HepG2 (cell line): ENCODE measurements around the gene NISCH. TPM values are rescaled to one million over a fixed set of nuclear protein-coding genes. Genes with fewer than 3 reads are reported as not detected.

Experiments
- ATAC-seq: fragments of 200-7000 bp; cut with Tn5 transposase; 3 replicates; pipeline ENCODE4 v1.9.1; 2020; ENCODE audit warnings: mild to moderate bottlenecking, moderate library complexity
- BruUV-seq: library from RNA; stranded (reverse); fragments of 400-500 nt; replicated peaks from 2 replicates; lab custom pipeline; 2021; lab: Mats Ljungman, UMichigan
- CTCF ChIA-PET: fragments of 300-600 bp; formaldehyde crosslinking; extraction: SDS; loops from one replicate; lab custom pipeline; 2021; ENCODE audit warnings: low total read pairs, inconsistent platforms, low intra/inter-chr PET ratio; lab: Yijun Ruan, JAX
- POLR2A ChIA-PET: fragments of 350-600 bp; sonication (Branson Sonifier 250); formaldehyde crosslinking; loops from one replicate; lab custom pipeline; 2020; ENCODE audit warnings: antibody characterized with exemption, inconsistent platforms; lab: Yijun Ruan, JAX
- DNase-seq: peaks from one replicate; pipeline ENCODE4 v3.0.0-alpha.2; 2015; ENCODE audit warnings: low spot score
- FAIRE-seq: peaks from 3 replicates; lab custom pipeline; 2011; peaks lifted over from hg19 to GRCh38; lab: Jason Lieb, UNC
- H2AFZ ChIP-seq: one replicate; pipeline ENCODE4 v1.6.1; 2011; ENCODE audit warnings: low read length, inconsistent platforms
- H3K27ac ChIP-seq: fragments of 300-600 bp; 3 replicates; pipeline ENCODE4 v1.8.0; 2011; ENCODE audit warnings: mixed run types, mild to moderate bottlenecking, mixed read lengths, low read length, inconsistent platforms; ENCODE audit not compliant: insufficient read depth; ENCODE audit errors: extremely low read length
- H3K27me3 ChIP-seq, 2 experiments: fragments of 200-600 bp in 1 of 2; 2 replicates in 1 of 2; 3 replicates in 1 of 2; pipeline versions ENCODE4 v1.6.0 to v1.8.0; 2011; ENCODE audit warnings: low read length in 2 of 2, mild to moderate bottlenecking in 2 of 2, moderate library complexity in 2 of 2, inconsistent platforms in 1 of 2; ENCODE audit not compliant: insufficient read depth in 2 of 2, control insufficient read depth in 1 of 2
- H3K36me3 ChIP-seq, 2 experiments: fragments of 200-600 bp in 1 of 2; replicated peaks in 1 of 2; 2 replicates in 1 of 2; 3 replicates in 1 of 2; pipeline versions ENCODE4 v1.5.1 to v1.8.0; 2011; ENCODE audit warnings: low read length in 2 of 2, inconsistent platforms in 1 of 2; ENCODE audit not compliant: insufficient read depth in 2 of 2, control insufficient read depth in 1 of 2
- H3K4me1 ChIP-seq: 2 replicates; pipeline ENCODE4 v1.5.1; 2012; ENCODE audit warnings: low read length, inconsistent platforms; ENCODE audit not compliant: insufficient read depth
- H3K4me2 ChIP-seq: 2 replicates; pipeline ENCODE4 v1.6.0; 2011; ENCODE audit warnings: low read depth, low read length, inconsistent platforms
- H3K4me3 ChIP-seq, 3 experiments: fragments of 200-600 bp in 1 of 3; sonication (generic), shearing (Covaris generic) in 1 of 3; replicated peaks in 1 of 3; 2 replicates each; pipeline ENCODE4 v1.5.1; 2011 to 2016; ENCODE audit warnings: low read length in 3 of 3, inconsistent platforms in 2 of 3, low read depth in 2 of 3, mild to moderate bottlenecking in 2 of 3, control low read depth in 1 of 3, mixed read lengths in 1 of 3; ENCODE audit not compliant: insufficient read depth in 1 of 3
- H3K79me2 ChIP-seq: one replicate; pipeline ENCODE4 v1.6.1; 2011; ENCODE audit warnings: low read length, inconsistent platforms; ENCODE audit not compliant: insufficient read depth
- H3K9ac ChIP-seq: 2 replicates; pipeline ENCODE4 v1.6.0; 2011; ENCODE audit warnings: mild to moderate bottlenecking, low read depth, low read length, inconsistent platforms; ENCODE audit not compliant: insufficient read depth
- H3K9me3 ChIP-seq: 2 replicates; pipeline ENCODE4 v1.5.1; 2012; ENCODE audit warnings: mild to moderate bottlenecking, low read length
- H4K20me1 ChIP-seq: 2 replicates; pipeline ENCODE4 v1.6.0; 2011; ENCODE audit warnings: inconsistent platforms, mild to moderate bottlenecking, low read length, moderate library complexity; ENCODE audit not compliant: insufficient read depth
- ETV6 ChIP-seq: sonication (generic); formaldehyde crosslinking; conservative IDR thresholded peaks from 2 replicates; pipeline ENCODE4 v1.4.0; 2020; ENCODE audit warnings: missing genetic modification reagents
- HCFC1 ChIP-seq: fragments of 150-350 bp; IDR thresholded peaks from 2 replicates; pipeline ENCODE4 v1.6.1; 2014; ENCODE audit warnings: low read depth, low read length
- HMG20B ChIP-seq: conservative IDR thresholded peaks from 2 replicates; pipeline ENCODE4 v1.6.1; 2016; ENCODE audit warnings: missing genetic modification reagents, missing compliant biosample characterization
- MYNN ChIP-seq: sonication (generic); formaldehyde crosslinking; IDR thresholded peaks from 2 replicates; pipeline ENCODE4 v1.4.0; 2020; ENCODE audit warnings: mild to moderate bottlenecking, low read depth, missing genetic modification reagents
- NCOA1 ChIP-seq: sonication (generic); formaldehyde crosslinking; IDR thresholded peaks from 2 replicates; pipeline ENCODE4 v1.9.0; 2021; ENCODE audit warnings: missing genetic modification reagents
- NR2C2 ChIP-seq: sonication (generic); formaldehyde crosslinking; IDR thresholded peaks from 2 replicates; pipeline ENCODE4 v1.4.0; 2020; ENCODE audit warnings: missing genetic modification reagents, mild to moderate bottlenecking, moderate library complexity, borderline replicate concordance
- POLR2G ChIP-seq: fragments of 200-400 bp; formaldehyde crosslinking; IDR thresholded peaks from 2 replicates; pipeline ENCODE4 v1.6.1; 2018; ENCODE audit warnings: mild to moderate bottlenecking, low read depth, low read length, moderate library complexity
- PTBP1 ChIP-seq: fragments of 200-400 bp; formaldehyde crosslinking; IDR thresholded peaks from 2 replicates; pipeline ENCODE4 v1.6.1; 2018; ENCODE audit warnings: low read length, low read depth; ENCODE audit not compliant: poor library complexity, severe bottlenecking
- TARDBP ChIP-seq: sonication (generic); formaldehyde crosslinking; IDR thresholded peaks from 2 replicates; pipeline ENCODE4 v1.8.0; 2022; ENCODE audit warnings: mild to moderate bottlenecking, missing genetic modification reagents
- ZNF329 ChIP-seq: sonication (generic); formaldehyde crosslinking; IDR thresholded peaks from 2 replicates; pipeline ENCODE4 v1.9.0; 2021; ENCODE audit warnings: low read depth, mild to moderate bottlenecking, missing genetic modification reagents
- ZNF749 ChIP-seq: sonication (generic); formaldehyde crosslinking; IDR thresholded peaks from 2 replicates; pipeline ENCODE4 v1.8.0; 2022; ENCODE audit warnings: mild to moderate bottlenecking, missing genetic modification reagents, moderate library complexity, borderline replicate concordance
- WGBS: methylation state at CpG from one replicate; pipeline ENCODE4 v1.1.6; 2017; ENCODE audit warnings: low lambda C conversion rate; 5-methylcytosine and 5-hydroxymethylcytosine counted together
- in situ Hi-C: cut with HindIII; loops from 2 replicates; pipeline ENCODE4 v1.10.0; 2017; ENCODE audit warnings: low pct_unique_long_range_greater_than_20kb; ENCODE audit not compliant: extremely low pct_ligation_motif_present
- intact Hi-C: fragments of 100-400 bp; cut with micrococcal nuclease; formaldehyde crosslinking; loops from one replicate; pipeline ENCODE4 v1.10.0; 2022; ENCODE audit not compliant: unreplicated experiment
- polyA plus RNA-seq, 8 experiments: library from polyadenylated mRNA; depleted of rRNA in 3 of 8; stranded (reverse) in 7 of 8; unstranded in 1 of 8; fragments of >200 nt; fragmentation: Illumina TruSeq in 4 of 8; extraction: Trizol in 4 of 8; gene quantifications; 2 replicates each; pipeline versions ENCODE4 v1.2.1 to v1.2.3, GENCODE V29; 2011 to 2016; ENCODE audit warnings: low read depth in 4 of 8, missing spikeins in 1 of 8, mixed read lengths in 1 of 8; ENCODE audit not compliant: insufficient read depth in 1 of 8
- total RNA-seq, 5 experiments: library from RNA; depleted of rRNA; stranded (reverse); fragments of >200 nt; fragmentation: Illumina TruSeq; extraction: Trizol; gene quantifications; 2 replicates each; pipeline ENCODE4 v1.2.3, GENCODE V29; 2016; ENCODE audit warnings: low read depth in 1 of 5
- TF ChIP-seq, protein P1 (sequence below): sonication (generic); formaldehyde crosslinking; IDR thresholded peaks from 2 replicates; pipeline ENCODE4 v1.4.0; 2020; ENCODE audit warnings: missing genetic modification reagents
- TF ChIP-seq, protein P2 (sequence below): sonication (generic); formaldehyde crosslinking; IDR thresholded peaks from 2 replicates; pipeline ENCODE4 v1.5.1; 2020; ENCODE audit warnings: mild to moderate bottlenecking, missing genetic modification reagents, moderate library complexity

The NISCH gene
- total and polyA plus RNA-seq, 2 of the 13 experiments (the other 11 are each of a cell fraction or from before 2014, with no cell fraction given), result 27.0 to 47.6 TPM

DNA sequence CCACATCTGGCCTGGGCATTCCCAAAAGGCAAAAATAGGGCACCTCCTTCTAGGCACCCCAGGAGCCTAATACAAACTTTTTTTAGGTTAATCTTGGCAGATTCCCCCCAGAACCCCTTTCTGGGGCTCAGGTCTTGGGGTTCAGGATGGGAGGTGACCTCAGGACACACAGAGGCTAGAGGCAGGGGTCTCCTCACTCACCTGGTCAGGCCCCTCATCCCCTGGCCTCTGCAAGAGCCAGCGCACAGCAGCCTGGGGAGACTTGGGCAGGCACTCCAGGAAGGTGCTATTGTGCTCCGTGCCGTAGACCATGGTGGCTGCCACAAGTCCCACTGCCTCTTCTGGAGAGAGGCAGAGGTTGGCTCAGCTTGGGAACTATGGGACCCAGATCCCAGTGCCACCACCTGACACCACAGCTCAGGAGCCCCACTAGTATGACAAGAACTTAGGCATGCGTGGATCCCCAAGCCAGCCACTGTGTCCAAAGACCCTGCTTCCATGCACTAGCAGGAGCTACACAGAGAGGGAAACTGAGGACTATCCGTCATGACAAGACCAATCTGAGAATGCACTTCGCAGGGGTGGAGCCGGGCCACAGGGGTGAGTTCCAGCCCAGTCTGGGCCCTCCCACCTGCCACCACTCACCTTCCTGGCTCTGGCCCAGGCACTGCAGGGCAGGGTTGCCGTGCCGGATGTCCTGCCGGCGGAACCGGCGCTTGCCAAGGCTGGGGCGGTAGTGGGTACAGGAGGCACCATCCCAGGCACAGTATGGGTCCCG is 17.9 kb upstream of the NISCH start:
- no peak for FAIRE-seq
- TF ChIP-seq, protein P1, sequence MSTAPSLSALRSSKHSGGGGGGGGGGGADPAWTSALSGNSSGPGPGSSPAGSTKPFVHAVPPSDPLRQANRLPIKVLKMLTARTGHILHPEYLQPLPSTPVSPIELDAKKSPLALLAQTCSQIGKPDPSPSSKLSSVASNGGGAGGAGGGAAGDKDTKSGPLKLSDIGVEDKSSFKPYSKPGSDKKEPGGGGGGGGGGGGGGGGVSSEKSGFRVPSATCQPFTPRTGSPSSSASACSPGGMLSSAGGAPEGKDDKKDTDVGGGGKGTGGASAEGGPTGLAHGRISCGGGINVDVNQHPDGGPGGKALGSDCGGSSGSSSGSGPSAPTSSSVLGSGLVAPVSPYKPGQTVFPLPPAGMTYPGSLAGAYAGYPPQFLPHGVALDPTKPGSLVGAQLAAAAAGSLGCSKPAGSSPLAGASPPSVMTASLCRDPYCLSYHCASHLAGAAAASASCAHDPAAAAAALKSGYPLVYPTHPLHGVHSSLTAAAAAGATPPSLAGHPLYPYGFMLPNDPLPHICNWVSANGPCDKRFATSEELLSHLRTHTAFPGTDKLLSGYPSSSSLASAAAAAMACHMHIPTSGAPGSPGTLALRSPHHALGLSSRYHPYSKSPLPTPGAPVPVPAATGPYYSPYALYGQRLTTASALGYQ (CRISPR knock-in tag), result no peak
- no peak for TF ChIP-seq MYNN (CRISPR knock-in tag)
- TF ChIP-seq, all 625 proteins: peak for 0
- ChIA-PET POLR2A (no interaction called here), CTCF (no interaction called here)
- Histone ChIP-seq H3K9ac (no peak overlapping the region), H3K9me3 (no peaks in the 10 kb centered on the region), H4K20me1 (no peaks in the 10 kb centered on the region), H3K4me1 (peaks cover 20% of the 10 kb centered on the region), H3K4me3 (no peak overlapping the region), H3K36me3 (peaks cover 3 to 7% of the 10 kb centered on the region in 2 experiments; a peak in 2 of 5 replicates), H3K27ac (no peak overlapping the region), H2AFZ (no peak overlapping the region), H3K79me2 (no peaks in the 10 kb centered on the region), H3K27me3 (no peaks in the 10 kb centered on the region), H3K4me2 (no peak overlapping the region)
- ATAC-seq (no peak), DNase-seq (no peak)
- intact Hi-C loops, result no loop called here
- BruUV-seq, result no TSS peak
- no CpG with 5 or more reads among the region's 15 CpGs for WGBS
- in situ Hi-C loops, result no loop called here

DNA sequence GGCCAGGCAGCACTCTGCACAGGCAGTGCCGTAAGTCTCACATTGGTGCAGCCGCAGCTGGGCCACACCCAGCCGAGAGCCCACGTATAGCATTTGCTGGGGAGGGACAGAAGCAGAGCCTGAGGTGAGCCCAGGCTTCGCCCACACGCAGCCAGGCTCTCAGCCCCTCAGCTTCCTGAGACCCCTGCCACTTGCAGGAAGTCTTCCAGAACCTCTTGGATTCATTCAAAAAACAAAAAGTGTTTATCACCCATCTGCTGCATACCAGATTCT is 17.4 kb upstream of the NISCH start:
- WGBS, result no CpG with 5 or more reads among the region's 6 CpGs
- POLR2A ChIA-PET, result no interaction called here
- DNase-seq, result no peak
- Histone ChIP-seq H3K9ac (no peak overlapping the region), H3K4me2 (no peak overlapping the region), H4K20me1 (no peaks in the 10 kb centered on the region), H3K4me3 (no peak overlapping the region), H3K9me3 (no peaks in the 10 kb centered on the region), H3K79me2 (no peaks in the 10 kb centered on the region), H3K27me3 (no peaks in the 10 kb centered on the region), H3K27ac (no peak overlapping the region), H2AFZ (no peak overlapping the region), H3K4me1 (peaks cover 20% of the 10 kb centered on the region), H3K36me3 (peaks cover 3 to 7% of the 10 kb centered on the region in 2 experiments; a peak in 2 of 5 replicates)
- intact Hi-C loops (no loop called here), in situ Hi-C loops (no loop called here)
- CTCF ChIA-PET, result no interaction called here
- no TSS peak for BruUV-seq
- no peak for FAIRE-seq
- ATAC-seq, result no peak
- TF ChIP-seq PTBP1, result no peak
- TF ChIP-seq ETV6 (CRISPR knock-in tag), result no peak
- no peak for TF ChIP-seq TARDBP
- no peak for TF ChIP-seq NCOA1 (CRISPR knock-in tag)
- no peak for TF ChIP-seq NR2C2
- no peak for TF ChIP-seq ZNF329 (CRISPR knock-in tag)
- no peak for TF ChIP-seq ZNF749 (CRISPR knock-in tag)
- TF ChIP-seq HMG20B (CRISPR knock-in tag), result no peak
- TF ChIP-seq, protein P2, sequence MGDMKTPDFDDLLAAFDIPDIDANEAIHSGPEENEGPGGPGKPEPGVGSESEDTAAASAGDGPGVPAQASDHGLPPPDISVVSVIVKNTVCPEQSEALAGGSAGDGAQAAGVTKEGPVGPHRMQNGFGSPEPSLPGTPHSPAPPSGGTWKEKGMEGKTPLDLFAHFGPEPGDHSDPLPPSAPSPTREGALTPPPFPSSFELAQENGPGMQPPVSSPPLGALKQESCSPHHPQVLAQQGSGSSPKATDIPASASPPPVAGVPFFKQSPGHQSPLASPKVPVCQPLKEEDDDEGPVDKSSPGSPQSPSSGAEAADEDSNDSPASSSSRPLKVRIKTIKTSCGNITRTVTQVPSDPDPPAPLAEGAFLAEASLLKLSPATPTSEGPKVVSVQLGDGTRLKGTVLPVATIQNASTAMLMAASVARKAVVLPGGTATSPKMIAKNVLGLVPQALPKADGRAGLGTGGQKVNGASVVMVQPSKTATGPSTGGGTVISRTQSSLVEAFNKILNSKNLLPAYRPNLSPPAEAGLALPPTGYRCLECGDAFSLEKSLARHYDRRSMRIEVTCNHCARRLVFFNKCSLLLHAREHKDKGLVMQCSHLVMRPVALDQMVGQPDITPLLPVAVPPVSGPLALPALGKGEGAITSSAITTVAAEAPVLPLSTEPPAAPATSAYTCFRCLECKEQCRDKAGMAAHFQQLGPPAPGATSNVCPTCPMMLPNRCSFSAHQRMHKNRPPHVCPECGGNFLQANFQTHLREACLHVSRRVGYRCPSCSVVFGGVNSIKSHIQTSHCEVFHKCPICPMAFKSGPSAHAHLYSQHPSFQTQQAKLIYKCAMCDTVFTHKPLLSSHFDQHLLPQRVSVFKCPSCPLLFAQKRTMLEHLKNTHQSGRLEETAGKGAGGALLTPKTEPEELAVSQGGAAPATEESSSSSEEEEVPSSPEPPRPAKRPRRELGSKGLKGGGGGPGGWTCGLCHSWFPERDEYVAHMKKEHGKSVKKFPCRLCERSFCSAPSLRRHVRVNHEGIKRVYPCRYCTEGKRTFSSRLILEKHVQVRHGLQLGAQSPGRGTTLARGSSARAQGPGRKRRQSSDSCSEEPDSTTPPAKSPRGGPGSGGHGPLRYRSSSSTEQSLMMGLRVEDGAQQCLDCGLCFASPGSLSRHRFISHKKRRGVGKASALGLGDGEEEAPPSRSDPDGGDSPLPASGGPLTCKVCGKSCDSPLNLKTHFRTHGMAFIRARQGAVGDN (CRISPR knock-in tag), result no peak
- TF ChIP-seq HCFC1, result no peak
- no peak for TF ChIP-seq POLR2G
